HG03095 (cell line): ENCODE data around the gene GPC5.
"Not testable (repeated sequence)": the region's sequence is repeated elsewhere in the genome, so short reads cannot be mapped to it uniquely, and the experiment has no call there.

Source experiments
- ATAC-seq: cut with Tn5 transposase; IDR thresholded peaks from one replicate; pipeline ENCODE4 v1.9.1; 2021; ENCODE audit warnings: moderate library complexity; ENCODE audit not compliant: unreplicated experiment

Gene GPC5

DNA sequence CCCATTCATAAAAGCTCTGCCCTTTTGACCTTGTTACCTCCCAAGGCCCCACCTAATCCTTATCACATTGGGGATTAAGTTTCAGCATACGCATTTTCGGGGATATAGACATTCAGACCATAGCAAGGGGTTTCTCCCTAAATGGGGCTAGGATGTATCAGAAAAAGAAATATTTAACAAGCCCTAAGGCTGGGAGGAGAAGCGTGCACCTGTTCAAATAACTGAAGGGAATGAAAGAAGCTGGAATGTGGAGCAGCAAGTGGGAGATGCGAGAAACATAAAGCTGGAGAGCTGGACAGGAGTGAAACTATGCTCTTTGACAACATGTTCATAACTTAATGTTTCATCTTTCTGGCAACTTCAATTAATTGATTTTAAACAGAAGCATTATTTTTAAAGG is 1016.4 kb downstream of the GPC5 start:
- no peak for ATAC-seq

DNA sequence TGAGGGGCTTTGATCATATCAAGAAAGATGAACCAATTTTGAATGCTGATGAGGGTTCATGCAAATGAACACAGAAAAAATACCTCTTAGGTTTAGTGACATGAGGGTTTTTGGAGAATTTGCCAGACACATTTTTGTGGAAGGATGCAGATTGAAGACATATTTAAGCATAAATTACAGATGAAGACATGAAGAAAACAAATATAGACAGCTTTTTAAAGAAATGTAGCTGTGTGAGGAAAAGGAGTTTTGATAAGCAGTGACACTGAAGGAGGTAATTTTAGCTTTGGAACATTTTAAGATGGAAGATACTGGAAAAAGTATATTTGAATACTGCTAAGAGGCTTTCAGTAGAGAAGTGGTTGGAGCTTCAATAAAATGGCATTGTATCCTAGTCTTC is 1017.4 kb downstream of the GPC5 start:
- ATAC-seq: no peak

DNA sequence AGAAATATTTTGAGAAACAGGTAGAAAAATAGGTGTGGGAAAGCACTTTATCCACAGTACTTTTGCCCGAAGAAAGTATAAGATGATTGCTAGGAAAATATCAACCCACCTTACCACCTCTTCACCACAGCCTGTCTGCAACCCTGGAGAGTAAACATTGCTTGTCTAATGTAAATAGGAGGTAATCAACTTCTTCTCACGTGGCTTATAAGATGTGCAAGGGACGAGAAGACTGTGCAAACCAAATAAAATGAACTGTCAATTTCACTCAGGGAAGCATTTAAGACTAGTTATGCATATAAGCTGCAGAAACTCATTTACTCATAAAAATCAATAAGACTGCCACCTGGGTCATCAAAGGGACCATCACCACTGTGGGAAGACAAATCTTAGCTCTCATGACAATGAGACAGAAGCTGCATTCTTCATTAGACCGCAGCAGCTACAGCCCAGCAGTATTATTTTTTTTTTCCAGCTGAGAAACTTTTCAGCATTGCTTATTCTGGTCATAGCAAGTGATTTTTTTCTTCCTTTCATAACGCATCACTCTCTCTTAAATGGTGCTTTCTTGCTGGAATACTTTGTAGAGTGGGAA is 1020.5 kb downstream of the GPC5 start:
- ATAC-seq: no peak

DNA sequence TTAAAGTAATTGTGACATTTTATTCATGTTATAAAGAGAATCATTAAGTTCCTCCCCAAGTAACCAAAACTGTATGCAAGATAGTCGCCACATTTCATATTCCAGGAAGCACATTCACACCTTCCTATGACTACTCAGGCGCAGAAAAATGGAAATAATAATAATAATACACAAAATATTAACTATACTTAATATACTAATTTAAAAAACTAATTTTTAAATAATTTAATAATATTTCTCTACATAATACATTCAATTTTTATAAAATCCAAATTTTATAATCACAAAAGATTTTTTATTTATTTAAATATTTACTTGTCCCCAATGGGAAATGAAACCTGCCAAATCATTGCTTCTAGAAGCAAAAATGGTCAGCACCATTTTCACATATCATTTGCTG is 1030.8 kb downstream of the GPC5 start:
- no peak for ATAC-seq

DNA sequence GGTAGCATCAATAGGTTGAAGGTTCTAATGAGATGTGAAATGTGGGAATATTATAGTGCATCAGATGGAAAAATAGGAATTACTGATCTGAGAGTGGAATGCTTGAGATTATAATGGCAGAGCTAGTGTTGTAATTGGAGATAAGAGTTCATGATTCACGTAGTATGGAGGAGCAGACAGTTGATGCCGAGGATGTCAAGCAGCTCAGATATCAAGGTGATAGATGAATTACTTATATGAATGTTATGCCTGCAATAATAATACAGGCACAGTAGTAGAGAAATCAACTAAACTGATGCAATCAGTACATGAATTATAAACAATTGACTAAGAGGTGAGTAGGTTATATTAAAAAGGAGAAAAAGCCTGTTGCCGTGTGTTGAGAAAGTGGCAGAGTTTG is 1035.0 kb downstream of the GPC5 start:
- ATAC-seq: no peak

DNA sequence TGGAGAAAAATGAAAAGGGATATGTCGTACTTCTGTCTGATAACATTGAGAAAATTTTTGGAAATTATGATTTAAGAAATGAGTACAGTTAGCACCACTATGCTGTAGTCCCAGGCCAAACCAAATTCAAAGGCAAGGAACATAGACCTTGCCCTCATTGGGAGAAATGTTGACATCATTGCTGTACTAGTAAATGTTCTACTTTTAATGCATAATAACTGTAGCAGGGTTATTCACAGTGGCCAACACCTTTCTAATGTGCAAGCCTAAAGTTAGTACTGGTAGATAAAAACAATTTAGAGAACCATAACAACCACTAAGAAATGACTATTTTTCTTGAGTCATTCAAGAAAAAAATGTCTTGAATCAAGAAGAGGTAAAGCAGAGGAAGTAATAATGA is 1035.5 kb downstream of the GPC5 start:
- ATAC-seq: no peak

DNA sequence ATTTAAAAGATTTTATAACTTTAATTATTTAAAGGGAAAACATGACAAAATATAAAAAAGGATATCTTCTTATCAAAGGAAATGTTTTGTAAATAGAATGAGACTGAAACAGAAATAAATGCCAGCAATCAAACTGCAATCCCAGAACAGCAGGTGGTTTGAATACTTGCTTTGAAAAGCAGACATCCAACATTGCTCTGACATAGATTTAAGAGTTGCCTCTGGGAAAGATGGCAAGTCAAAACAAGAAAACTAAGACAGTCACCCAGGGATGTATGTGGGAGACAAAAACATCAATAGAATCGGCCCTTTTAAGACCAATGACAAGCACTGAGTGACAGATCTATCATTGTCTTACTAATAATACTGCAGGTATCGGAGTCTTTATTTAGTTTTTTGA is 1038.5 kb downstream of the GPC5 start:
- ATAC-seq: no peak

DNA sequence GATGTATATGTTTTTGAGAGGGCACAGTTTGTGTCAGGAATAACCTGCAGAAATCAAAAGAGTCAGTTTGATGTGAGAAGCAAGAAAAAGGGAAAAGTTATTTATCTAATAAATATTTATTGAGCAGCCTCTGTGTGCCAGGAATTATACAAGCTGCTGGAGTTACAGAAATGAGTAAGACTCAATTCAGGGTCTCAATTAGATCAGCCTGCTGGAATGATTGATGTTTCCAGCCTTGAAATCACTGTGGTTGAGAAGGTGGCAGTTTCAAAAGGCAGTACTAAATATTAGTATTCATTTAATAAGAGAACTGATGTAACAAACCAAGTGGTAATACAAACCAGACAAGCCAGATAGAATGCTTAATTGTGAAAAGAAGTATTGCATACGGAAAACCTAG is 1045.8 kb downstream of the GPC5 start:
- ATAC-seq: no peak

DNA sequence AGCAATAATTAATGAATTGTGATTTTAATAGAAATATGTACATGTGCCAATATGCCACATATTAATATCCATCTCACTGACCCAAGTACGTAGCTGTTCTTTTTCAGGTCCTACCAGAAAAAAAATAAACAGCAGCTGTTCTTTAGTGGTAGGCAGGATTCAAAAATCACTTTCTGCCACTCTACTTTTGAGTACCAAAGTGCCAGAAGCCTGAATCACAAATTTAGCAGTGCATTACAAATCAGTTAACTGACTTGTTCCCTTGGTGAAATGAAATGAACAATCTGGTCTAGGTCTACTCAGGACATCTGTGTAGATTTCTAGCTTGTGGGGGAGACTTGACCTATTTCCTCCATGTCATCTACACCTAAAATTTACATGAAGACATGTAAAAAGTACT is 1052.6 kb downstream of the GPC5 start:
- no peak for ATAC-seq

DNA sequence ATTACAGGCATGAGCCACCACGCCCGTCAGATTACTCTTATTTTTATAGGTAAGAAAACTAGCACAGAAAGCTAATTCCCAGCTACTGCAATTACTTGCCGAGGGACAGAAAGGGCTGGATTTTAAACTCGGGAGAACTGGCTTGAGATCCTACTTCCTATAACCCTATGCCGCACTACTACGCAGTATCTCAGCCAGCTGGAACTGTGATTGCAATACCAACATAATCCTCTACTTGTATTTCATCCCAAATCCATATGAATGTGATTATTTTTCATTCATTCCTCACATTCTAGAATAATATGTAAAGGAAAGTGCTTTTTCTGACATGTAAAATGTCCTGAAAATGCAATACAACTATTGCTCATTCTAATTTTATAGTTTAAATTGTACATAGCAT is 1054.4 kb downstream of the GPC5 start:
- no peak for ATAC-seq

DNA sequence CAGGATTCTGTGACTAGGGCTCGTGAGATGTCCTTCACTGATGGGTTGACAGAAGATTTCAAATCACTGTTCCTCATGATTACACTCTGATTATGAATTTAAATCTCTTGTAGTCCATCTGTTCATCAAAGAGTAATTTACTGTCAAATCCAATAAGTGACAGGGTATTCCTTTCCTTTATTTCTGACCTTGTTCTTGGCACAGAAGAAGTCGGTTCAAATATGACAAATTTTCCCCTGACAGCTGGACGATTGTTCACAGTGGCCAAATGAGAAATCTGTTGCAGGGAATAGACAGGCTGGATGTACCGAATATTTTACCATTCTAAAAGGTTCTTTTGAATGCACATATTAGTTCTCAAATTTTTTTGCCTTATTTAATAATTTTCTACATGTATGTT is 1060.9 kb downstream of the GPC5 start:
- ATAC-seq: no peak

DNA sequence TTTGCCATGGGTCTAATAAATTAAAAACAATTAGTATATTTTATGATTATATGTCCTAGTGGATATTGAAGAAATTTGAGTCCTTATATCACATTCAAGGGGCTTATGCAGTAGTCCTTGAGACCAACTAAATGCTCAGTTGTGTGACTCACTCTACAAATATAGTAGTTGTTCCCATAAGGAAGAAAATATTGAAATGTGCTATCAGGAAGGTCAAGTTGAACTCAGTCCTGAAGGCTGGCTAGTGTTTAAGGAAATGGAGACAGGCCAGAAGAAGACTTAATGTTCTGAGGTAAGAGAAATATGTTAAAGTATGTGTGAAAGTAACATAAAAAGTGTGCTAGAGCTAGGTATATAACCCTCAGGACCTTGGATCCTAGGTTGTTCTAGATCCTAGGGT is 1062.1 kb downstream of the GPC5 start:
- ATAC-seq: no peak

DNA sequence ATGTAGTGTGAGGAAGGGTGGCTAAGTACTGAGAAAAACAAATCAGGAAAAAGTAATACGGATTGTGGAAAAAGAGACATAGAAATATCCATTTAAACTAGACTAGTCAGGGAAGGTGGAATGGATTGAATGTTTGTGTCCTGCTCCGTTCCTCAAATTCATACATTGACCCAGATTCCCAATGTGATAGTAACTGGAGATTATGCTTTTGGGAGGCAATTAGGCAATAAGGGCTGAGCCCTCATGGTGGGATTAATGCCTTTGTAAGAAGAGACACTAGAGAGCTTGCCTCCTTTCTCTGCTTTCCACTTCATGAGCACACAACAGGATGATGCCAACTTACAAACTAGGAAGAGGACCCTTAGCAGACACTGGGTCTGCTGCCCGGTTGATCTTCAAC is 1063.0 kb downstream of the GPC5 start:
- ATAC-seq: no peak

DNA sequence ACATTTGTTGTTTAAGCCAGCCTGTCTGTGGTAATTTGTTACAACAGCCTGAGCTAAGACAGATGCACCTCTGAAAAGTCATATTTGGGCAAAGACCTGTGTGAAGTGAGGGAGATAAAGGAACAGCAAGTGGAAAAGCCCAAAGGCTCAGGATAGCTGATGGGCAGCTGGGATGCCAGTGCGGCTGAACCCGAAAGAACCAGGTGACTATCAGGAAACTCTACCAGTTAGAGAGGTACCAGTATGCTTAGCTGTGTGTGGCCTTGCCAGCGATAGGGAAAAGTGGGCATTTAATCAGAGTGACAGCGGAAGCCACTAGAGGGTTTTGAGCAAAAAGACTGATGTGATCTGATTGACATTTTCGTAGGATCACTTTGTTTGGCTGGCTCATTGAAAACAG is 1063.4 kb downstream of the GPC5 start:
- no peak for ATAC-seq

DNA sequence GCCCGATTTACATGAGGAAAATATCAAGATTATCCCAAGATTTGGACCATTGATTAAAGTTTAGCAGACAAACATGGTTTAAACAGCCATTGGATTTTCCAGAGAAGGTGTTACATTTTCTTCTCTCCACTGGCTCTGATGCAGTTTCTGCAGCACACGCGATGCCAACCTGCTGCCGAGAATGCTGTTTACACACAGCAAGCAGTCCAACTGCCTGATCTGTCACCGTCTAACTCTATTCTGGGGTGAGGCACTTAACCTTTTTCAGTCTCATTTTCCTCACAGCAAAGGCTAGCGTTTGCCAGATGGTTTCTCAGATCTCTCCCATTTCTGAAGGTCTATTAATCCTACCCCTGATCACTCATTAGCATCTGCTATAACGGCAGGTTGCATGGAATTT is 1064.7 kb downstream of the GPC5 start:
- no peak for ATAC-seq

DNA sequence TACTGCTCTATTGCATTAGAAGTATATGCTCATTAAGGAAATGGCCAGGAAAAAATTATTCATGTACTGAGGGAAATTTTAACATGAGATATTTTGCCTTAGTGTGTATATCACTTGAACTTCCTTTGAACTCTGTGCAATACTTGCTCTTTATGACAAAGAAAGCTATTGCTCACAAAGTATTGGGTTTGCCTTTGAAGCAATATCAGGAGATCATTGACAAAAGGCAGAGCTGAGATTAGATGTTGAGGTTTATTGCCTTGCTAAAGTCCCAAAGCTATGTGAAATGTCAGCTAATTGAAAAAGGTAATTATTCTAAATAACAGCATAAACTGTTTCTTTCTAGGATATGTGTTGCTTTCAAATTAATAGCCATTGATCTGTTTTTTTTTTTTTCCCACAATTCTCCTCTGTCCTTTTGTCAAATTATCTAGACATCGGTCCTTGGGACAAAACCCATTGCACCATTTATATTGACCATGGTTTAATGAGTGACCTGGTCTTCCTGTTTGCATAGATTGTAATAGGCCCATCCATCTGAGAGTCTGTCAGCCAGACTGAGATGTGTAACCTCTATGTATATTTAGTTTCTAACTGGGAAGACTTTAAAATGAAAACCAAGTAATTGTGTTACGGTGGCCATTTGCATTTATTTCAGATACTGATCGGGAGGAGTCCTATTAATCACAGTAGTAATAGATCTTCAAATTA is 1075.5 kb downstream of the GPC5 start:
- ATAC-seq: no peak

DNA sequence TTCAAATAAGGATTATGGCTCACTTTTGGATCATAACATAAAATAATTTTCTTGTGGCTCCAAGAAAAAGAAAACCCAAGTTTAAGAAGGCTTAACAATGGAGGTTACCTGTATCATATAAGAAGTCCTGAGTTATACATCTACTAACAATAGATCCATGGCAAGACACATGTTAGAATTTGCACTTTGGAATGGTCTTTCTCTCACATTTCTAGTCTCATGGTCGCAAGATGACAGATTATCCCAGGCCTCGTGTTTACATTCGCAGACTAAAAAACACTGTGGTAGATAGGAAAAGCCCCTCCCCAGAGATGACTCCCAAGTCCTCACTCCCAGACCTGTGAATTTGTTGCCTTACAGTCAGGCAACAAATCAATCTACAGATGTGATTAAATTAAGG is 1082.0 kb downstream of the GPC5 start:
- ATAC-seq: no peak

DNA sequence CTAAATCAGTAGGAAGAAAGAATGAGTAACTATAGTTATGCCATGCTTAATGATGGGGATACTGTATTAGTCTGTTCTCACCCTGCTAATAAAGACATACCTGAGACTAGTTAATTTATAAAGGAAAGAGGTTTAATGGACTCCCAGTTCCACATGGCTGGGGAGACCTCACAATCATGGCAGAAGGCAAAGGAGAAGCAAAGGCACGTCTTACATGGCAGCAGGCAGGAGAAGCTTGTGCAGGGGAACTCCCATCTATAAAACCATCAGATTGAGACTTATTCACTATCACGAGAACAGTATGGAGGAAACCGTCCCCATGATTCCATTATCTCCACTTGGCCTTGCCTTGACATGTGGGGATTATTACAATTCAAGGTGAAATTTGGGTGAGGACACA is 1084.4 kb downstream of the GPC5 start:
- ATAC-seq: not testable (repeated sequence)

DNA sequence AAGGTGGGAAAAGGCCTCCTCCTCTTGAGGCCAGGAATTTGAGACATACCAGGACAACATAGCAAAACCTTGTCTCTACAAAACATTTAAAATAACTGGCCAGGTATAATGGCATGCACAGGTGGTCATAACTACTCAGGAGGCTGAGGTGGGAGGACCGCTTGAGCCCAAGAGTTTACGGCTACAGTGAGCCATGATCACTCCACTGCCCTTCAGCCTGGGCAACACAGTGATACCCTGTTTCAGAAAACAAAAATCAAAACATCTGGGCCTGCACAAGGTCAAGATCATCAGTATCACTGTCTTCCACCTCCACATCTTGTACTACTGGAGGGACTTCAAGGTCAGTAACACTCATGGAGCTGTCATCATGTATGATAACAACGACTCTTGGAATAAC is 1085.5 kb downstream of the GPC5 start:
- ATAC-seq: no peak

DNA sequence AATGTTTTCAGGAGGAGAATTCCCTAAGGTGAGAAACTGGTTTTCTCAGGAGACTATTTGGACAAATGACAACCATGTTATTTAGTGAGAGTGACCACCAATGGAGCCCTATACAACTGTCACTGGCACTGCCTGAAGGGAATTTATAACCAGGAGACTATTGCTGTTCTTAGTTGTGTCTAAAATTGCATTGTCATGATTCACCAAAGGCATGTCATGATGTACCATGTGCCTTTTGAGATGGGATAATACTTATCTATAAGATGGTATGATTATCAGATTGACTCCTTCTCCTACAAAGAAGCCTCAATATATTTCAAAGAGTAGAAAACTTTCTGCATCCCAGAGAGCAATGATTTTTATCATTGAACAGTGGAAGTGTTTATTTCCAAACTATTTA is 1088.8 kb downstream of the GPC5 start:
- no peak for ATAC-seq

DNA sequence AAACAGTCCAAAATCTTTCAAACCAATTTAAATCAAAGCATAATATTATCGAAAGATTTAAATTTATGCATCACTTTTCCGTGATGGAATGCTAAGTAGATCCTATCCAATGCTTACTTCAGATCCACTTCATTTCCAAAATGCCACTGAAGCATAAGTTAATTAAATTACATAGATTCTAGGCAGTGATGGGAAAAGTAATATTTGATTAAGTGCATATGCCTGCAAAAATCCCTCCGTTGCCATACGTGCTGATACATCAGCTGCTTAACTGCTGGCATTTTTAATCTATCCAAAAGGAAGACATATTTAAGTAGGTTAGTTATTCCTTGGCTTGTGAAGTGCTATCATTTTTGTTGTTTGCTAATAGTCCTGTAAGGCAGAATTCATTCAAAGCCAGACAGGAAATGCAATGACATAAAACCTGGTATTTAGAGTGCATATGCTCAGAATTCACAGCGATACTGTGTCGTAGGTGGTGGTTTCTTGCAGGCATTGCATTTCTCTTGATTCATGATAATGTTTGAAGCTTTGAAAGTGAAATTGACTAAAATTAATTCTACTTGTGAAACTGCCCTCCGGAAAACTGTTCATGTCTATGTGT is 1089.9 kb downstream of the GPC5 start:
- no peak for ATAC-seq

DNA sequence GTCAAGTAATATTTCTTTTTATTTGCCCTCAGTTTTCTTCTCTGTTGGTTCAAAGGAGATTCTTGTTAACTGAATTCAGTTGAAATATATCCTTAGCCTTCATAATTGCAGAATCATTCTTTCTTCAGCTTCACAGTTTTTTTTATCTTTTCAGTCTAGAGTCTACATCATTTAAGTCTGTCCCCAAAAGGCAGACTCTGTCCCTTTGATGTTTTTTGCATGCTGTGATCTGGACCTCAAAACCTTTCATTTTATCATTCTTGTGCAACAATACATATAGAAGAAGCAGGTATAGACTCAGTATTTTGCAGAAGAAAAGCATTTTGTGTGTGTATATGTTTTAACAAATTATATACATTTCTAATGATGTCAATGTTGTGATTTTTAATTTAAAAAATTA is 1093.4 kb downstream of the GPC5 start:
- no peak for ATAC-seq

DNA sequence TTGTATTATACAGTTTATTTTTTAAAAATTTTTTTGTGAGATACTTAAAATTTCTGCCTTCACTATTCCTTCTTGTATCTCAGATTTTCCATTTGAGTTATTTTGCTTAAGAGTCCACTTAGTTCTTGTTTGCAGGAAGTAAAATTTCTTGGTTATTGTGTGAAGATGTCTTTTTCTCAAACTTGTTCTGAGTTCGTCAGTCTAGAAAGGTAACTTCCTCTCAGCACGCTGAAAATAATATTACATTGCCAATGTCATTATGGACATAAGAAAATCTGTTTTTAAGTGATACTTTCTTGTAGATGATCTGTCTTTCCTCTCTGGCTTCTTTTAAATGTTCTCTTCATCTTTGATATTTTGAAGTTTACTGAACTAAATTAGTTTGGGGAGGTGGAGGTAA is 1096.5 kb downstream of the GPC5 start:
- ATAC-seq: no peak
